ENCODE data around the gene GUCA2B.

The GUCA2B gene

GRCh38 chr1:42152907-42153600, at the start of gene GUCA2B:
TSS of gene GUCA2B (plus strand) at chr1:42153410. CDS start at chr1:42153451, 41 bp downstream.
- no peak for DNase-seq (ENCODE audit: low read depth in 3 of 3)

GRCh38 chr1:42105025-42105424, 48.2 kb upstream of the GUCA2B start:
- no peak for DNase-seq (ENCODE audit: low read depth in 3 of 3)

- DNase-seq (ENCODE audit: low read depth in 3 of 3): no peak
Measured at GRCh38 chr1:42108309-42108708, 44.9 kb upstream of the GUCA2B start.

- no peak for DNase-seq (ENCODE audit: low read depth in 3 of 3)
Measured at GRCh38 chr1:42109600-42109999, 43.6 kb upstream of the GUCA2B start.

- no peak for DNase-seq (ENCODE audit: low read depth in 3 of 3)
Measured at GRCh38 chr1:42114229-42114628, 39.0 kb upstream of the GUCA2B start.

- DNase-seq (ENCODE audit: low read depth in 3 of 3): no peak
Measured at GRCh38 chr1:42117214-42117613, 36.0 kb upstream of the GUCA2B start.

- no peak for DNase-seq (ENCODE audit: low read depth in 3 of 3)
Measured at GRCh38 chr1:42118125-42118524, 35.1 kb upstream of the GUCA2B start.

- DNase-seq (ENCODE audit: low read depth in 3 of 3): no peak
Measured at GRCh38 chr1:42122408-42122807, 30.8 kb upstream of the GUCA2B start.

- DNase-seq (ENCODE audit: low read depth in 3 of 3): no peak
Measured at GRCh38 chr1:42125552-42125951, 27.7 kb upstream of the GUCA2B start.

- DNase-seq (ENCODE audit: low read depth in 3 of 3): no peak
Measured at GRCh38 chr1:42127767-42128166, 25.4 kb upstream of the GUCA2B start.

GRCh38 chr1:42128499-42128898, 24.7 kb upstream of the GUCA2B start:
- DNase-seq (ENCODE audit: low read depth in 3 of 3): no peak

GRCh38 chr1:42128964-42129363, 24.2 kb upstream of the GUCA2B start:
- no peak for DNase-seq (ENCODE audit: low read depth in 3 of 3)

- no peak for DNase-seq (ENCODE audit: low read depth in 3 of 3)
Measured at GRCh38 chr1:42130061-42130660, 23.0 kb upstream of the GUCA2B start.

GRCh38 chr1:42133390-42133789, 19.8 kb upstream of the GUCA2B start:
- no peak for DNase-seq (ENCODE audit: low read depth in 3 of 3)

GRCh38 chr1:42133809-42134526, 19.2 kb upstream of the GUCA2B start:
- no peak for DNase-seq (ENCODE audit: low read depth in 3 of 3)

- no peak for DNase-seq (ENCODE audit: low read depth in 3 of 3)
Measured at GRCh38 chr1:42135426-42135825, 17.8 kb upstream of the GUCA2B start.

GRCh38 chr1:42136466-42136865, 16.7 kb upstream of the GUCA2B start:
- DNase-seq (ENCODE audit: low read depth in 3 of 3): no peak

GRCh38 chr1:42137766-42138165, 15.4 kb upstream of the GUCA2B start:
- DNase-seq (ENCODE audit: low read depth in 3 of 3): no peak

GRCh38 chr1:42138586-42138985, 14.6 kb upstream of the GUCA2B start:
- DNase-seq (ENCODE audit: low read depth in 3 of 3): no peak

GRCh38 chr1:42139444-42139843, 13.8 kb upstream of the GUCA2B start:
- DNase-seq (ENCODE audit: low read depth in 3 of 3): no peak

- no peak for DNase-seq (ENCODE audit: low read depth in 3 of 3)
Measured at GRCh38 chr1:42140191-42140590, 13.0 kb upstream of the GUCA2B start.

- no peak for DNase-seq (ENCODE audit: low read depth in 3 of 3)
Measured at GRCh38 chr1:42141978-42142377, 11.2 kb upstream of the GUCA2B start.

Data from stimulated activated CD4-positive, alpha-beta T cell treated with anti-CD3 and anti-CD28 coated beads, TNF-alpha, amount 100 ng/mL, for 4 hours (primary cell).